Tibial nerve (tissue), 4 donors: Measurements from ENCODE around the gene KIRREL3. TPM values are rescaled to one million over a fixed set of nuclear protein-coding genes. Genes with fewer than 3 reads are reported as not detected.
A peak's percentile ranks its signal among the peaks of the same experiment; 100 is the strongest.

Experiments
- DNase-seq, 2 donors: peaks; one replicate each; pipeline ENCODE4 v3.0.0-alpha.2; 2019; ENCODE audit warnings: low spot score in 2 of 2
- H3K27ac ChIP-seq, 4 donors: fragments of 200-600 bp; sonication (generic) in 3 of 4; one replicate each; pipeline ENCODE4 v1.5.1; 2017 to 2019; ENCODE audit warnings: mild to moderate bottlenecking in 1 of 4
- H3K27me3 ChIP-seq, 2 donors: fragments of 200-600 bp; sonication (generic) in 1 of 2; one replicate each; pipeline versions ENCODE4 v1.5.1 to v1.6.0; 2017 to 2019
- H3K36me3 ChIP-seq, 3 donors: fragments of 200-600 bp; sonication (generic); one replicate each; pipeline ENCODE4 v1.5.1; 2018 to 2019
- H3K4me1 ChIP-seq, 4 donors: fragments of 200-600 bp; sonication (generic) in 3 of 4; one replicate each; pipeline ENCODE4 v1.5.1; 2017 to 2019
- H3K4me3 ChIP-seq, 4 donors: fragments of 200-600 bp; sonication (generic) in 3 of 4; one replicate each; pipeline ENCODE4 v1.5.1; 2017 to 2019; ENCODE audit warnings: mild to moderate bottlenecking in 1 of 4, moderate library complexity in 1 of 4
- H3K9me3 ChIP-seq, 4 donors: fragments of 200-600 bp; sonication (generic) in 3 of 4; one replicate each; pipeline ENCODE4 v1.5.1; 2017 to 2019
- CTCF ChIP-seq, 5 experiments: fragments of 200-600 bp in 3 of 5; fragments of 450-650 bp in 2 of 5; sonication (generic) in 3 of 5; IDR thresholded peaks; one replicate each; pipeline ENCODE4 v1.5.1; 2016 to 2019; ENCODE audit warnings: antibody characterized with exemption in 5 of 5, mild to moderate bottlenecking in 3 of 5, moderate library complexity in 2 of 5
- EP300 ChIP-seq, 2 donors: sonication (generic); formaldehyde crosslinking; IDR thresholded peaks; one replicate each; pipeline ENCODE4 v1.6.1; 2017; ENCODE audit warnings: antibody characterized with exemption in 2 of 2, mild to moderate bottlenecking in 1 of 2
- POLR2A ChIP-seq, 2 donors: fragments of 450-650 bp; IDR thresholded peaks; one replicate each; pipeline ENCODE4 v1.6.1; 2017; ENCODE audit warnings: antibody characterized with exemption in 2 of 2, mild to moderate bottlenecking in 2 of 2, moderate library complexity in 2 of 2
- WGBS, 2 donors: methylation state at CpG; one replicate each; pipeline ENCODE4 v1.1.5; 2018; 5-methylcytosine and 5-hydroxymethylcytosine counted together
- total RNA-seq, 4 donors: library from RNA; depleted of rRNA; stranded (reverse); fragments of >200 nt; gene quantifications; one replicate each; pipeline ENCODE4 v1.1.0, GENCODE V29; 2016

Gene KIRREL3
- total RNA-seq, 4 donors from 2014 or later = not detected

- H3K4me3 ChIP-seq = no peak overlapping the region
- no peaks in the 10 kb centered on the region for H3K27me3 ChIP-seq
- no peak for TF ChIP-seq EP300 (IDR thresholded peaks at IDR 0.05)
- TF ChIP-seq POLR2A (IDR thresholded peaks at IDR 0.05) = no peak
- TF ChIP-seq CTCF (IDR thresholded peaks at IDR 0.05) = no peak
- DNase-seq = no peak
- H3K27ac ChIP-seq = peak overlapping the region in 1 of 4 donors; percentile 22
- H3K36me3 ChIP-seq = no peaks in the 10 kb centered on the region
- H3K4me1 ChIP-seq = peaks cover 0 to 60% (median 18%) of the 10 kb centered on the region in 4 donors
- no peaks in the 10 kb centered on the region for H3K9me3 ChIP-seq
- 56 to 75% methylated on average over 23 to 29 of the region's 30 CpGs for WGBS, 2 donors
Measured at GRCh38 chr11:126424471-126425039, 576.0 kb downstream of the KIRREL3 start.

- 52 to 64% methylated on average over 5 to 11 of the region's 11 CpGs for WGBS, 2 donors
- no peak for DNase-seq
- peaks cover 0 to 69% (median 24%) of the 10 kb centered on the region in 4 donors for H3K4me1 ChIP-seq
- H3K36me3 ChIP-seq = no peaks in the 10 kb centered on the region
- no peaks in the 10 kb centered on the region for H3K27me3 ChIP-seq
- no peaks in the 10 kb centered on the region for H3K9me3 ChIP-seq
- TF ChIP-seq CTCF (IDR thresholded peaks at IDR 0.05) (no peak), POLR2A (IDR thresholded peaks at IDR 0.05) (no peak), EP300 (IDR thresholded peaks at IDR 0.05) (no peak)
- no peak overlapping the region for H3K4me3 ChIP-seq
- peak overlapping the region in 1 of 4 donors; percentile 22 for H3K27ac ChIP-seq
Measured at GRCh38 chr11:126423743-126424142, 576.8 kb downstream of the KIRREL3 start.

- H3K4me3 ChIP-seq = no peak overlapping the region
- peaks cover 0 to 74% (median 26%) of the 10 kb centered on the region in 4 donors for H3K4me1 ChIP-seq
- H3K36me3 ChIP-seq = no peaks in the 10 kb centered on the region
- WGBS, 2 donors = 40 to 42% methylated on average over 2 of the region's 2 CpGs
- TF ChIP-seq CTCF (IDR thresholded peaks at IDR 0.05) (no peak), EP300 (IDR thresholded peaks at IDR 0.05) (no peak), POLR2A (IDR thresholded peaks at IDR 0.05) (no peak)
- H3K27ac ChIP-seq = peak overlapping the region in 2 of 4 donors; percentile 4 to 22
- no peaks in the 10 kb centered on the region for H3K27me3 ChIP-seq
- H3K9me3 ChIP-seq = no peaks in the 10 kb centered on the region
- DNase-seq = no peak
Measured at GRCh38 chr11:126423154-126423553, 577.4 kb downstream of the KIRREL3 start.

- H3K9me3 ChIP-seq = no peaks in the 10 kb centered on the region
- peak overlapping the region in 2 of 4 donors; percentile 4 to 20 for H3K27ac ChIP-seq
- peaks cover 0 to 74% (median 26%) of the 10 kb centered on the region in 4 donors for H3K4me1 ChIP-seq
- no peaks in the 10 kb centered on the region for H3K36me3 ChIP-seq
- H3K27me3 ChIP-seq = no peaks in the 10 kb centered on the region
- no peak overlapping the region for H3K4me3 ChIP-seq
- TF ChIP-seq EP300 (IDR thresholded peaks at IDR 0.05) (no peak), POLR2A (IDR thresholded peaks at IDR 0.05) (no peak), CTCF (IDR thresholded peaks at IDR 0.05) (no peak)
- 77 to 79% methylated on average over 2 of the region's 2 CpGs for WGBS, 2 donors
- DNase-seq = no peak
Measured at GRCh38 chr11:126422446-126422845, 578.1 kb downstream of the KIRREL3 start.

- 35 to 41% methylated on average over 13 of the region's 13 CpGs for WGBS, 2 donors
- Histone ChIP-seq H3K27me3 (no peaks in the 10 kb centered on the region), H3K4me3 (no peak overlapping the region), H3K36me3 (no peaks in the 10 kb centered on the region), H3K27ac (peak overlapping the region; percentile 3 to 90 (median 44)), H3K4me1 (peaks cover 0 to 76% (median 31%) of the 10 kb centered on the region in 4 donors), H3K9me3 (no peaks in the 10 kb centered on the region)
- TF ChIP-seq POLR2A (IDR thresholded peaks at IDR 0.05) (no peak), EP300 (IDR thresholded peaks at IDR 0.05) (no peak), CTCF (IDR thresholded peaks at IDR 0.05) (no peak)
- DNase-seq = no peak
Measured at GRCh38 chr11:126421271-126421671, 579.3 kb downstream of the KIRREL3 start.
